HepG2 (cell line): Measurements from ENCODE around the gene CD46. TPM values are rescaled to one million over a fixed set of nuclear protein-coding genes. Genes with fewer than 3 reads are reported as not detected.

Experiments
- ATAC-seq: fragments of 200-7000 bp; cut with Tn5 transposase; 3 replicates; pipeline ENCODE4 v1.9.1; 2020; ENCODE audit warnings: mild to moderate bottlenecking, moderate library complexity
- BruUV-seq: library from RNA; stranded (reverse); fragments of 400-500 nt; replicated peaks from 2 replicates; lab custom pipeline; 2021; lab: Mats Ljungman, UMichigan
- CTCF ChIA-PET: fragments of 300-600 bp; formaldehyde crosslinking; extraction: SDS; loops from one replicate; lab custom pipeline; 2021; ENCODE audit warnings: low total read pairs, inconsistent platforms, low intra/inter-chr PET ratio; lab: Yijun Ruan, JAX
- POLR2A ChIA-PET: fragments of 350-600 bp; sonication (Branson Sonifier 250); formaldehyde crosslinking; loops from one replicate; lab custom pipeline; 2020; ENCODE audit warnings: antibody characterized with exemption, inconsistent platforms; lab: Yijun Ruan, JAX
- DNase-seq: peaks from one replicate; pipeline ENCODE4 v3.0.0-alpha.2; 2015; ENCODE audit warnings: low spot score
- FAIRE-seq: peaks from 3 replicates; lab custom pipeline; 2011; peaks lifted over from hg19 to GRCh38; lab: Jason Lieb, UNC
- H2AFZ ChIP-seq: one replicate; pipeline ENCODE4 v1.6.1; 2011; ENCODE audit warnings: low read length, inconsistent platforms
- H3K27ac ChIP-seq: fragments of 300-600 bp; 3 replicates; pipeline ENCODE4 v1.8.0; 2011; ENCODE audit warnings: mixed run types, mild to moderate bottlenecking, mixed read lengths, low read length, inconsistent platforms; ENCODE audit not compliant: insufficient read depth; ENCODE audit errors: extremely low read length
- H3K27me3 ChIP-seq, 2 experiments: fragments of 200-600 bp in 1 of 2; 2 replicates in 1 of 2; 3 replicates in 1 of 2; pipeline versions ENCODE4 v1.6.0 to v1.8.0; 2011; ENCODE audit warnings: low read length in 2 of 2, mild to moderate bottlenecking in 2 of 2, moderate library complexity in 2 of 2, inconsistent platforms in 1 of 2; ENCODE audit not compliant: insufficient read depth in 2 of 2, control insufficient read depth in 1 of 2
- H3K36me3 ChIP-seq, 2 experiments: fragments of 200-600 bp in 1 of 2; replicated peaks in 1 of 2; 2 replicates in 1 of 2; 3 replicates in 1 of 2; pipeline versions ENCODE4 v1.5.1 to v1.8.0; 2011; ENCODE audit warnings: low read length in 2 of 2, inconsistent platforms in 1 of 2; ENCODE audit not compliant: insufficient read depth in 2 of 2, control insufficient read depth in 1 of 2
- H3K4me1 ChIP-seq: 2 replicates; pipeline ENCODE4 v1.5.1; 2012; ENCODE audit warnings: low read length, inconsistent platforms; ENCODE audit not compliant: insufficient read depth
- H3K4me2 ChIP-seq: 2 replicates; pipeline ENCODE4 v1.6.0; 2011; ENCODE audit warnings: low read depth, low read length, inconsistent platforms
- H3K4me3 ChIP-seq, 3 experiments: fragments of 200-600 bp in 1 of 3; sonication (generic), shearing (Covaris generic) in 1 of 3; replicated peaks in 1 of 3; 2 replicates each; pipeline ENCODE4 v1.5.1; 2011 to 2016; ENCODE audit warnings: low read length in 3 of 3, inconsistent platforms in 2 of 3, low read depth in 2 of 3, mild to moderate bottlenecking in 2 of 3, control low read depth in 1 of 3, mixed read lengths in 1 of 3; ENCODE audit not compliant: insufficient read depth in 1 of 3
- H3K79me2 ChIP-seq: one replicate; pipeline ENCODE4 v1.6.1; 2011; ENCODE audit warnings: low read length, inconsistent platforms; ENCODE audit not compliant: insufficient read depth
- H3K9ac ChIP-seq: 2 replicates; pipeline ENCODE4 v1.6.0; 2011; ENCODE audit warnings: mild to moderate bottlenecking, low read depth, low read length, inconsistent platforms; ENCODE audit not compliant: insufficient read depth
- H3K9me3 ChIP-seq: 2 replicates; pipeline ENCODE4 v1.5.1; 2012; ENCODE audit warnings: mild to moderate bottlenecking, low read length
- H4K20me1 ChIP-seq: 2 replicates; pipeline ENCODE4 v1.6.0; 2011; ENCODE audit warnings: inconsistent platforms, mild to moderate bottlenecking, low read length, moderate library complexity; ENCODE audit not compliant: insufficient read depth
- ARNT2 ChIP-seq: sonication (generic); formaldehyde crosslinking; IDR thresholded peaks from 2 replicates; pipeline ENCODE4 v1.8.0; 2022; ENCODE audit warnings: mild to moderate bottlenecking, low read depth, missing genetic modification reagents, moderate library complexity
- EED ChIP-seq: sonication (generic); formaldehyde crosslinking; IDR thresholded peaks from 2 replicates; pipeline ENCODE4 v1.5.0; 2020; ENCODE audit warnings: mild to moderate bottlenecking, missing genetic modification reagents
- FOXA3 ChIP-seq: IDR thresholded peaks from 2 replicates; pipeline ENCODE4 v1.6.1; 2016; ENCODE audit warnings: missing genetic modification reagents, missing compliant biosample characterization
- FOXO1 ChIP-seq: sonication (generic); formaldehyde crosslinking; IDR thresholded peaks from 2 replicates; pipeline ENCODE4 v1.4.0; 2020; ENCODE audit warnings: missing genetic modification reagents
- HNRNPH1 ChIP-seq: fragments of 200-400 bp; formaldehyde crosslinking; optimal IDR thresholded peaks from 2 replicates; pipeline ENCODE3; 2017; ENCODE audit warnings: mild to moderate bottlenecking, low read depth, low read length
- PRMT3 ChIP-seq: sonication (generic); formaldehyde crosslinking; IDR thresholded peaks from 2 replicates; pipeline ENCODE4 v1.8.1; 2022; ENCODE audit warnings: low read depth, mild to moderate bottlenecking, moderate library complexity, missing genetic modification reagents, borderline replicate concordance
- SRY ChIP-seq: sonication (generic); formaldehyde crosslinking; IDR thresholded peaks from 2 replicates; pipeline ENCODE4 v1.8.0; 2022; ENCODE audit warnings: mild to moderate bottlenecking, missing genetic modification reagents
- THAP11 ChIP-seq: IDR thresholded peaks from 2 replicates; pipeline ENCODE4 v1.6.1; 2016; ENCODE audit warnings: missing biosample characterization, missing genetic modification reagents
- ZBTB21 ChIP-seq: sonication (generic); formaldehyde crosslinking; IDR thresholded peaks from 2 replicates; pipeline ENCODE4 v1.4.0; 2020; ENCODE audit warnings: missing genetic modification reagents
- ZFP62 ChIP-seq: sonication (generic); formaldehyde crosslinking; IDR thresholded peaks from 2 replicates; pipeline ENCODE4 v1.4.0; 2020; ENCODE audit warnings: missing genetic modification reagents
- ZNF317 ChIP-seq: sonication (generic); formaldehyde crosslinking; IDR thresholded peaks from 2 replicates; pipeline ENCODE4 v1.5.0; 2020; ENCODE audit warnings: mild to moderate bottlenecking, missing genetic modification reagents
- ZNF484 ChIP-seq: sonication (generic); formaldehyde crosslinking; IDR thresholded peaks from 2 replicates; pipeline ENCODE4 v1.5.1; 2020; ENCODE audit warnings: mild to moderate bottlenecking, low read depth, missing genetic modification reagents, borderline replicate concordance
- ZNF530 ChIP-seq: sonication (generic); formaldehyde crosslinking; IDR thresholded peaks from 2 replicates; pipeline ENCODE4 v1.5.0; 2020; ENCODE audit warnings: low read depth, mild to moderate bottlenecking, missing genetic modification reagents
- ZNF703 ChIP-seq: sonication (generic); formaldehyde crosslinking; IDR thresholded peaks from 2 replicates; pipeline ENCODE4 v1.5.1; 2020; ENCODE audit warnings: missing genetic modification reagents, mild to moderate bottlenecking, moderate library complexity, borderline replicate concordance
- ZNF841 ChIP-seq: sonication (generic); formaldehyde crosslinking; IDR thresholded peaks from 2 replicates; pipeline ENCODE4 v1.8.1; 2023; ENCODE audit warnings: missing genetic modification reagents, borderline replicate concordance
- WGBS: methylation state at CpG from one replicate; pipeline ENCODE4 v1.1.6; 2017; ENCODE audit warnings: low lambda C conversion rate; 5-methylcytosine and 5-hydroxymethylcytosine counted together
- in situ Hi-C: cut with HindIII; loops from 2 replicates; pipeline ENCODE4 v1.10.0; 2017; ENCODE audit warnings: low pct_unique_long_range_greater_than_20kb; ENCODE audit not compliant: extremely low pct_ligation_motif_present
- intact Hi-C: fragments of 100-400 bp; cut with micrococcal nuclease; formaldehyde crosslinking; loops from one replicate; pipeline ENCODE4 v1.10.0; 2022; ENCODE audit not compliant: unreplicated experiment
- polyA plus RNA-seq, 8 experiments: library from polyadenylated mRNA; depleted of rRNA in 3 of 8; stranded (reverse) in 7 of 8; unstranded in 1 of 8; fragments of >200 nt; fragmentation: Illumina TruSeq in 4 of 8; extraction: Trizol in 4 of 8; gene quantifications; 2 replicates each; pipeline versions ENCODE4 v1.2.1 to v1.2.3, GENCODE V29; 2011 to 2016; ENCODE audit warnings: low read depth in 4 of 8, missing spikeins in 1 of 8, mixed read lengths in 1 of 8; ENCODE audit not compliant: insufficient read depth in 1 of 8
- total RNA-seq, 5 experiments: library from RNA; depleted of rRNA; stranded (reverse); fragments of >200 nt; fragmentation: Illumina TruSeq; extraction: Trizol; gene quantifications; 2 replicates each; pipeline ENCODE4 v1.2.3, GENCODE V29; 2016; ENCODE audit warnings: low read depth in 1 of 5
- TF ChIP-seq, protein P1 (sequence below): sonication (generic); formaldehyde crosslinking; IDR thresholded peaks from 2 replicates; pipeline ENCODE4 v1.4.0; 2020; ENCODE audit warnings: mild to moderate bottlenecking, missing genetic modification reagents
- TF ChIP-seq, protein P2 (sequence below): sonication (generic); formaldehyde crosslinking; IDR thresholded peaks from 2 replicates; pipeline ENCODE4 v1.8.0; 2022; ENCODE audit warnings: mild to moderate bottlenecking, missing genetic modification reagents, moderate library complexity

The CD46 gene
- total and polyA plus RNA-seq, 2 of the 13 experiments (the other 11 are each of a cell fraction or from before 2014, with no cell fraction given), result 130 to 277 TPM

DNA sequence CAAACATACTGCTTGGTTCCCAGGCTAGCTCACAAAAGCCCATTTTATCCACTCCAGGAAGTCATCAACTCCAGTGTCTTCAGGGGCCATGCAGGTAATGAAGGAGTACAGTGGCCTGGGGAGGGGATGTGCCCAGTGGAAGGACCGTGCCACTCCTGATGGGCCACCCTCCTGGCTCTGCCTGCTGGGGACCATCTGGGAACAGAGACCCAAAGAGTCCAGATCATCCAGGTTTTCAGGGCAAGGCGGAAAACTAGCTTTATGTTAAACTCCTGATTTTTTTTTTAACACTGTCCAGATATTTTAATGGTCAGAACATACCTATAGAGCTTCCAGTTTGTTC, 75.6 kb downstream of the CD46 start (continued):
- TF ChIP-seq PRMT3, result no peak
- TF ChIP-seq ZBTB21 (CRISPR knock-in tag), result no peak
- TF ChIP-seq THAP11 (CRISPR knock-in tag), result no peak
- no peak for TF ChIP-seq FOXA3
- no peak for TF ChIP-seq ZFP62 (CRISPR knock-in tag)

DNA sequence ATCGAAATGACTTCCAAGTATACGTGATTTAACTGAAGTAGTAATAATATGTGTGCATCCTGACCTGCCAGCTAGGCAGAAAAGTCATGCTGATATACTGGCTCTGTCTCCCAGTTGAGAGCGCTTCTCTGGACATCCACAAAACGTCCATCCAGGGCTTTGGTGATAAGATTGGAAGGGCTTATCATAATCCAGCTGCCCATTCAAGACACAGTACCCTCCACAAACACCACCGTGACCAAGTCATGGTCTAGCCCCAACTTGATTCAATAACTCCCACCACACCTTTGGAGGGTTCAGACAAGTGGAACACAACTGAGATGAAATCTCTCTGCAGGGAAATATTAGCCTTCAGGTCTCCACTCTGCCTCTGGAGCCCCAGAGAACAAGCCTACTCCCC, 76.2 kb downstream of the CD46 start:
- H3K27me3 ChIP-seq, result no peaks in the 10 kb centered on the region; a peak in 2 of 5 replicates
- TF ChIP-seq PRMT3, result no peak
- TF ChIP-seq EED (CRISPR knock-in tag), result no peak
- no peak for TF ChIP-seq HNRNPH1
- TF ChIP-seq, protein P1, sequence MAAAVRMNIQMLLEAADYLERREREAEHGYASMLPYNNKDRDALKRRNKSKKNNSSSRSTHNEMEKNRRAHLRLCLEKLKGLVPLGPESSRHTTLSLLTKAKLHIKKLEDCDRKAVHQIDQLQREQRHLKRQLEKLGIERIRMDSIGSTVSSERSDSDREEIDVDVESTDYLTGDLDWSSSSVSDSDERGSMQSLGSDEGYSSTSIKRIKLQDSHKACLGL (CRISPR knock-in tag), result no peak
- TF ChIP-seq, protein P2, sequence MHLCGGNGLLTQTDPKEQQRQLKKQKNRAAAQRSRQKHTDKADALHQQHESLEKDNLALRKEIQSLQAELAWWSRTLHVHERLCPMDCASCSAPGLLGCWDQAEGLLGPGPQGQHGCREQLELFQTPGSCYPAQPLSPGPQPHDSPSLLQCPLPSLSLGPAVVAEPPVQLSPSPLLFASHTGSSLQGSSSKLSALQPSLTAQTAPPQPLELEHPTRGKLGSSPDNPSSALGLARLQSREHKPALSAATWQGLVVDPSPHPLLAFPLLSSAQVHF (CRISPR knock-in tag), result no peak
- no peak for TF ChIP-seq ARNT2 (CRISPR knock-in tag)
- no peak for TF ChIP-seq ZNF317 (CRISPR knock-in tag)
- TF ChIP-seq SRY, result no peak
- no peak for TF ChIP-seq ZNF703
- TF ChIP-seq FOXO1 (CRISPR knock-in tag), result no peak
- TF ChIP-seq ZNF841 (CRISPR knock-in tag), result no peak
- no peak for TF ChIP-seq ZNF484 (CRISPR knock-in tag)
- TF ChIP-seq ZNF530, result no peak
- no peaks in the 10 kb centered on the region; a peak in 1 of 5 replicates for H3K36me3 ChIP-seq
- no peak overlapping the region for H3K27ac ChIP-seq
- no peaks in the 10 kb centered on the region for H4K20me1 ChIP-seq
- H3K9ac ChIP-seq, result no peak overlapping the region; the same call in 1 of the 2 replicates
- in situ Hi-C loops, result loop anchor here (5.0 kb wide), 2 partner anchors 39 to 139 kb away; no protein-coding TSS in a partner anchor
- no peak for ATAC-seq
- no TSS peak for BruUV-seq
- no peaks in the 10 kb centered on the region for H3K9me3 ChIP-seq
- no peak for FAIRE-seq
- POLR2A ChIA-PET, result interaction anchor here (1.4 to 2.2 kb wide), 3 partner anchors 16 to 41 kb away, joined by 4 to 14 read pairs (median 13); no protein-coding TSS in a partner anchor
- intact Hi-C loops, result loop anchor here (1.0 kb wide), 3 partner anchors 41 to 135 kb away; no protein-coding TSS in a partner anchor
- CTCF ChIA-PET, result interaction anchor here (1.1 to 2.1 kb wide), 4 partner anchors 41 to 169 kb away, joined by 4 to 26 read pairs (median 8); no protein-coding TSS in a partner anchor
- no peak overlapping the region for H3K4me3 ChIP-seq
- no peak overlapping the region for H3K4me2 ChIP-seq
- DNase-seq, result no peak
- H3K79me2 ChIP-seq, result peaks cover 32% of the 10 kb centered on the region
- H2AFZ ChIP-seq, result no peak overlapping the region
- 96% methylated on average over 5 of the region's 5 CpGs for WGBS
- H3K4me1 ChIP-seq, result peaks cover 56% of the 10 kb centered on the region
